ENCODE measurements around the gene ATP9B.

GRCh38 chr18:79372461-79372860 lies 303.3 kb downstream of the ATP9B start:
- TF ChIP-seq CTCF (conservative IDR thresholded peaks at IDR 0.05; ENCODE audit: low read depth, low read length) (no peak), EZH2 (IDR thresholded peaks at IDR 0.05; ENCODE audit: borderline replicate concordance, low read depth, low read length, poor library complexity, severe bottlenecking) (no peak)

Measured in A673 (cell line).